Measurements from ENCODE around the gene MEFV. TPM values are rescaled to one million over a fixed set of nuclear protein-coding genes. Genes with fewer than 3 reads are reported as not detected.
"Not testable (repeated sequence)": the region's sequence is repeated elsewhere in the genome, so short reads cannot be mapped to it uniquely, and the experiment has no call there.

Gene MEFV
- total RNA-seq, 1 experiment from 2014 or later = 4.3 TPM

GRCh38 chr16:3215601-3216262, 40.7 kb downstream of the MEFV start:
- DNase-seq (ENCODE audit: low read depth) = no peak

GRCh38 chr16:3214904-3215600, 41.4 kb downstream of the MEFV start:
- no peak for DNase-seq (ENCODE audit: low read depth)

GRCh38 chr16:3212567-3212966, 43.9 kb downstream of the MEFV start:
- DNase-seq (ENCODE audit: low read depth) = no peak

- no peak for DNase-seq (ENCODE audit: low read depth)
Measured at GRCh38 chr16:3212006-3212405, 44.4 kb downstream of the MEFV start.

GRCh38 chr16:3207086-3207953, 49.1 kb downstream of the MEFV start:
- DNase-seq (ENCODE audit: low read depth) = no peak

GRCh38 chr16:3205939-3206338, 50.5 kb downstream of the MEFV start:
- DNase-seq (ENCODE audit: low read depth) = not testable (repeated sequence)

GRCh38 chr16:3202903-3203539, 53.4 kb downstream of the MEFV start:
- DNase-seq (ENCODE audit: low read depth) = no peak

- DNase-seq (ENCODE audit: low read depth) = peak; percentile 11
Measured at GRCh38 chr16:3198334-3199072, 57.9 kb downstream of the MEFV start.

- not testable (repeated sequence) for DNase-seq (ENCODE audit: low read depth)
Measured at GRCh38 chr16:3197694-3198333, 58.6 kb downstream of the MEFV start.

GRCh38 chr16:3195975-3196374, 60.5 kb downstream of the MEFV start:
- no peak for DNase-seq (ENCODE audit: low read depth)

GRCh38 chr16:3194792-3195191, 61.6 kb downstream of the MEFV start:
- no peak for DNase-seq (ENCODE audit: low read depth)

GRCh38 chr16:3193221-3194212, 62.9 kb downstream of the MEFV start:
- no peak for DNase-seq (ENCODE audit: low read depth)

GRCh38 chr16:3192476-3193019, 63.9 kb downstream of the MEFV start:
- DNase-seq (ENCODE audit: low read depth) = peak; percentile 11

Other genes with a start within 250 kb of the MEFV start
- gene CLDN9, start 243.7 kb downstream of the MEFV start, total RNA-seq (2014; rRNA removed; shearing (Covaris generic)) = not detected in 2 replicates
- gene CLDN6, start 238.4 kb downstream of the MEFV start, total RNA-seq (2014; rRNA removed; shearing (Covaris generic)) = not detected in 2 replicates
- gene TNFRSF12A, start 236.3 kb downstream of the MEFV start, total RNA-seq (2014; rRNA removed; shearing (Covaris generic)) = 184 and 304 TPM in 2 replicates
- 21.7 and 38.6 TPM in 2 replicates for gene HCFC1R1, start 232.7 kb downstream of the MEFV start, total RNA-seq (2014; rRNA removed; shearing (Covaris generic))
- gene THOC6, start 232.6 kb downstream of the MEFV start, total RNA-seq (2014; rRNA removed; shearing (Covaris generic)) = 16.1 and 20.8 TPM in 2 replicates
- 0.36 and 0.68 TPM in 2 replicates for gene BICDL2, start 219.7 kb downstream of the MEFV start, total RNA-seq (2014; rRNA removed; shearing (Covaris generic))
- under 0.01 TPM in 1 of 2 replicates, not detected in the other for gene MMP25, start 210.1 kb downstream of the MEFV start, total RNA-seq (2014; rRNA removed; shearing (Covaris generic))
- gene IL32, start 191.0 kb downstream of the MEFV start, total RNA-seq (2014; rRNA removed; shearing (Covaris generic)) = 24.9 and 33.1 TPM in 2 replicates
- gene ZSCAN10, start 157.3 kb downstream of the MEFV start, total RNA-seq (2014; rRNA removed; shearing (Covaris generic)) = not detected in 2 replicates
- 8.8 and 9.3 TPM in 2 replicates for gene ZNF205, start 144.0 kb downstream of the MEFV start, total RNA-seq (2014; rRNA removed; shearing (Covaris generic))
- 1.6 and 2.0 TPM in 2 replicates for gene ZNF213, start 121.6 kb downstream of the MEFV start, total RNA-seq (2014; rRNA removed; shearing (Covaris generic))
- gene OR1F1, start 68.4 kb downstream of the MEFV start, total RNA-seq (2014; rRNA removed; shearing (Covaris generic)) = 0.36 TPM in 1 of 2 replicates, not detected in the other
- 9.8 and 14.9 TPM in 2 replicates for gene ZNF200, start 21.5 kb downstream of the MEFV start, total RNA-seq (2014; rRNA removed; shearing (Covaris generic))
- 19.8 and 28.6 TPM in 2 replicates for gene ZNF263, start 26.9 kb upstream of the MEFV start, total RNA-seq (2014; rRNA removed; shearing (Covaris generic))
- gene TIGD7, start 48.8 kb upstream of the MEFV start, total RNA-seq (2014; rRNA removed; shearing (Covaris generic)) = 4.4 and 5.0 TPM in 2 replicates
- 15.3 and 16.0 TPM in 2 replicates for gene ZNF75A, start 48.9 kb upstream of the MEFV start, total RNA-seq (2014; rRNA removed; shearing (Covaris generic))
- gene OR2C1, start 99.3 kb upstream of the MEFV start, total RNA-seq (2014; rRNA removed; shearing (Covaris generic)) = not detected in 2 replicates
- 6.7 and 8.1 TPM in 2 replicates for gene ZSCAN32, start 144.4 kb upstream of the MEFV start, total RNA-seq (2014; rRNA removed; shearing (Covaris generic))
- gene ZNF174, start 144.6 kb upstream of the MEFV start, total RNA-seq (2014; rRNA removed; shearing (Covaris generic)) = 4.9 and 7.9 TPM in 2 replicates
- gene ZNF597, start 186.9 kb upstream of the MEFV start, total RNA-seq (2014; rRNA removed; shearing (Covaris generic)) = 1.7 and 1.8 TPM in 2 replicates
- gene NAA60, start 187.0 kb upstream of the MEFV start, total RNA-seq (2014; rRNA removed; shearing (Covaris generic)) = 5.1 and 5.6 TPM in 2 replicates
- gene C16orf90, start 238.9 kb upstream of the MEFV start, total RNA-seq (2014; rRNA removed; shearing (Covaris generic)) = not detected in 2 replicates
- gene CLUAP1, start 244.4 kb upstream of the MEFV start, total RNA-seq (2014; rRNA removed; shearing (Covaris generic)) = 15.5 and 22.1 TPM in 2 replicates

Data from RPMI7951 (cell line).